HG03025 (cell line): Measurements from ENCODE around the gene SFXN1.

ENCODE experiments used
- ATAC-seq: cut with Tn5 transposase; IDR thresholded peaks from one replicate; pipeline ENCODE4 v1.9.1; 2021; ENCODE audit warnings: mild to moderate bottlenecking, moderate library complexity; ENCODE audit not compliant: unreplicated experiment, low FRiP score

The SFXN1 gene

DNA sequence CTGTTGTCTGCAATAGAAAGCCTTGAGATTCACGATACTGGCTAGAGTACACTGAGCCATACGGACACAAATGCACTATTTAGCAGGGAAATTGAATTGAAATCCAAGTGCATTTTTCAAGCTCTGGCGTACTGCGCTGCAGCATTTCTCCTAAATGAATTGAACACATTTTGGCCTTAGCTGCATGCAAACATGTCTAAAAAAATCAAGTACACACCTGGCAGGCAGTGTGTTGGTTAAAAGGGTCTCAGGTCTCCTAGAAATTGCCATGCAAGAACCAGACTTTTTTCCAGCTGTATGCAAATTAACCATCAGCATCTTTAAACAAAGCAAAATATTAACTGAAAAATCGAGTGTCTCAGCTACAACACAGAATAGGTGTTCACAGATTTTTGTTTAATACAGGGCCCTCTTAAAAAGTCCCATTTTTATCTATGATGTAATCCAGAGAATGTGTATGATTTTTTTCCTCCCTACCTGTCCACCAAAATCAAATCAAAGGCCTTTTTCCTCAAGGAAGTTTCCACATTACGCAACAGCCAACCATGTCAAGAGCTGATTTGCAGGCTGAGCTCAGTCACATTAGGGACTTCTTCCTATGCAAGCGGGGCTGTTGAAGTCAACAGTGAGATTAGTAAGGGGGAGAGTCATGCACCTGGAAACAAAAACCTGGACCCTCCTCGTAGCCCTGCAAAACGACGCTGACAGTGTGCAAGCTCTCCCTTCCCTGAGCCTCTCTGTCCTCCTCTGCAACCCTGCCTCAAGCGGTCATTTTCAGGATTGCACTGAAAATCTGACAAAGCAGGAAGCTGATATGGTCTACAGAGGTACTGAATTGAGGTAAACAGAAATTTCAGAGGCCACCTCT lies 14.1 kb upstream of the SFXN1 start:
- ATAC-seq: peak; percentile 94

DNA sequence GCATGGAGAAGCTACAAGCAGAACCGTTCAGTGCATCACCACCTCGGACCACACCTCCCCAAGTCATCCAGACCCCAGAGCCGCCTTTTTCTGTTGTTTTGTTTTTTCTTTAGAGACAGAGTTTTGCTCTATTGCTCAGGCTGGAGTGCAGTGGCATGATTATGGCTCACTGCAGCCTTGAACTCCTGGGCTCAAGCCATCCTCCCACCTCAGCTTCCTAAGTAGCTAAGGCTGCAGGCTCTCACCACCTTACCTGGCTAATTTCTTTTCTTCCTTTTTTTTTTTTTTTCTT lies 13.5 kb upstream of the SFXN1 start:
- ATAC-seq: no peak

DNA sequence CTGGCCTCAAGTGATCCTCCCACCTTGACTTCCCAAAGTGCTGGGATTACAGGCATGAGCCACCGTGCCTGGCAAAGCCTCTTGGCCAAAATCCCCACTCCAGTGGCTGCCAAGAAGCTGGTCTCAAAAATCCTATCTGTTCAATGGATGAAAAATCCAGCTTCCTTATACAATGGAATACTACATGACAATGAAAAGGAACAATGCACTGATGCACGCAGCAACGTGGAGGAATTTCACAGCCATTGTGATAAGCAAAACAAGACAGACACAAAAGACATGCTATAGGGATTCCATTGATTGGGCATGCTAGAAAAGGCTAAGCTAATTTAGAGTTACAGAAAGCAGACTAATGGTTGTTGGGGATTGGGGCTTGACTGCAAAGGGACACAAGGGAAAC lies 13.1 kb upstream of the SFXN1 start:
- ATAC-seq: no peak

DNA sequence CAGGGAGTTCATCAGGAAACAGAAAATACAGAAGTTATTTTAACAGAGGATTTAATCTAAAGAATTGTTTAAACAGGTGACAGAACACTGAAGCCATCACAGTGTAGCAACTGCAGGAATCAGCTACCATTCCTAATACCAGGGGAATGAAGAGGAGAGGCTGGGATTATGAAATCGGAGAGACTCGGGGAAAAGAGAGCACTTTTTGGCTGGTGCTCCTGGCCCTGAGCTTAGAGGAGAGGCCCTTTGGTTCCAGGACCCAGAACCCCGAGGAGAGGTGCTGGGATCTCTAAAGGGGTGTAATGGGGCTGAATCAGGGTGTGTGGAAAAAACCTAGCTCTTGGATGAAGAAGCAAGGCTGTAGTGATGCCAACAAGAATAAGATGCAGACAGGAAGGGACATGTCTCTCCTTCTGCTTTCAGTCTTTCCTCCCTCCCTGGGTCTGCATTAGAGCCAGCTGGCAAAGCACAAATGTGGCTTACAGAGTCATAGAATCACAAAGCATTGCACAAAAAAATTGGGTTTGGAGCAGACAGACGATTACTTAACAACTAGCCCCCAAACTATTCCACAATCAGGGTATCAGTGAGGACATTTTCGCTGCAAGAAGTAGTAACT lies 11.6 kb upstream of the SFXN1 start:
- ATAC-seq: no peak

DNA sequence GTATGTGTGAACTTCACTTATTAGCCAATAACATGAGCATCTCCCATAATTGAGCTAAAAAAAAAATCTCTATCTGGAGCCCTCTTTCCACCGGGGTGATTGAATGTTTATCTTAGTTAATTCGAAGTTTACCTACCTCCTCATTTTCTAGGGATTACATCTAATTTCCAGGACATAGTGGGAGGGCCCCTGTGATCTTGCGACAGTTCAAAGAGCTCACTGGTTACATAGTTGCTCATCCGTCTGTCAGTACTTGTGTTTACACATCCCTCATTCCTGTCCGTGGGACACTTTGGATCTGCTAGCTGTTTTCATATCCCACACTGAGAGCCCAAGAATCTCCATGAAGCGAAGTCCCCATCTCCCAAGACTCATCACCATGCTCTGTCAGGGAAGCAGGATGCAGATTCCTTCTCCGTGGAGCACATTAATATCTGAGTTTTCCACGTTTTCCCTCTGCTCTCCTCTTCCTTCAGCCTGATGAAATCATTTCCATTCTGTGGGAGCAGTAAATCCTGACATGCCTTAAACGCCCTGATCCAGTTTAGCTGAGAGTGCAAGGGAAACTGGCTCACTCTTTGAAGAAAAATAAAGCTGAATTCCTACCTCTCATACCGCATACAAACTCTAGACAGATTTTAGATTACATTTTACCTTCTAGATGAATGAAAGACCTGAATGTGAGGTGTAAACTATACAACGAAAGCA lies 10.2 kb upstream of the SFXN1 start:
- no peak for ATAC-seq

DNA sequence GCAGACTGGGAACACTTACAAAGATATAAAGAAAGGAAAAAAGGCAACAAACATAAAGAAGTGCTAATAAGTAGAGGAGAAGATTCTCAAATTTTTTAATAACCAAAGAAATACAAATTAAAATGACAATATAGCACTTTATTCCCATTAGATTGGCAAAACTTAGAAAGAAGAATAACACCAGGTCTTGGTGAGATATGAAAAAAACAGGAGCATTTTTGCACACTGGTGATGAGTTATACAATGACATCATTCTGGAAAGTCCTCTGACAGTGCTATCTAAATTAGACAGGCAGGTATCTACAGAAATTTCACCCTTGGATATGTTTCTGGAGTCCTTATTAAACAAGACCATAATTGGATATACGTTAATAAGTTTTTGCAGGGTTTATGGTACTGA lies 9.5 kb upstream of the SFXN1 start:
- ATAC-seq: no peak

DNA sequence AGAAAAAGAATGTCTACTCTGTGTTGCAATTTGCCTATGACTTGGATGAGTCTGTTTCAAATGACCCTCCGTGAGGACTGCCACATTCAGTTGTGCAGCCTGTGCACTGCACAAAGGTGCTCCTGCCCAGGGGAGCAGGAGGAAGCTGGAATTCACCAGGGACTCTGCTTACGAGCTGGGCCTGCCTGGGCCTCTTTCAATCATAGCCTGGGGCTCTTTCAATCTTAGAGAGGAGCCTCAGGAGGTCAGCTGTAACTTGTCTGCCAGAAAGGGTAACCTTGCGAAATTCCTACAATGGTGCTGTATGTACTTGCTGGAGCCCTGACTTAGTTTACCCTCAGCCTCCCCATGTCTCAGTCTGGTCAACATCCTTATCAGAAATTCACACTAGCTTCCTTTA lies 8.4 kb upstream of the SFXN1 start:
- no peak for ATAC-seq

DNA sequence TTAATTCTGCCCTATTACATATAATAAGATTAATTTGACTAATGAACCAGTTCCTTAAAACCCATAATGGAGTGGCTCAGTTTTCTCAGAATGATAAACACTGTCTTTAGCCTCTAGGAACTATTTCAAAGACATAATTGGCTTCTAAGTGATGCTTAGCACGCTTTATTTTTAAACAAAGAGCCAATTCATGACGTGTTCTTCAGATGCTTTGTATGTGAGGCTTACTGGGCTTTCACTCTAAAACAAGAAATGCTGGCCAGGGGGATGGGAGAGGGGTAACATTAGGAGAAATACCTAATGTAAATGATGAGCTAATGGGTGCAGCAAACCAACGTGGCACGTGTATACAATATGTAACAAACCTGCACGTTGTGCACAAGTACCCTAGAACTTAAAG lies 7.6 kb upstream of the SFXN1 start:
- ATAC-seq: no peak

DNA sequence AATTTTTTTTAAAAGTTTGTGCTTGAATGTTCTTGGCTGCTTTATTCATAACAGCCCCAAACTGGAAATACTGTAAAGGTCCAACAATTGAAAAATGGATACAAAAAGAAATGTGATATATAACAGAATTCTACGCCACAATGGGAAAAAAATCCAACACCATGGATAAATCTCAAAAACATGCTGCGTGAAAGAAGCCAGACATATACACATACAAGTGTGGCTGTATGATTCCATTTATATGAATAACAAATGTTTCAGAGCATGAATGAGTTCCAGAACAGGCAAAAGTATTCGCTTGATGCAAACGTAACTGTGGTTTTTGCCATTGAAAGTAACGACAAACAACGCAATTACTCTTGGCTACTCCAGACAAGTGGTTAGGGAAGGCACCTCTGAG lies 7.2 kb upstream of the SFXN1 start:
- ATAC-seq: no peak

DNA sequence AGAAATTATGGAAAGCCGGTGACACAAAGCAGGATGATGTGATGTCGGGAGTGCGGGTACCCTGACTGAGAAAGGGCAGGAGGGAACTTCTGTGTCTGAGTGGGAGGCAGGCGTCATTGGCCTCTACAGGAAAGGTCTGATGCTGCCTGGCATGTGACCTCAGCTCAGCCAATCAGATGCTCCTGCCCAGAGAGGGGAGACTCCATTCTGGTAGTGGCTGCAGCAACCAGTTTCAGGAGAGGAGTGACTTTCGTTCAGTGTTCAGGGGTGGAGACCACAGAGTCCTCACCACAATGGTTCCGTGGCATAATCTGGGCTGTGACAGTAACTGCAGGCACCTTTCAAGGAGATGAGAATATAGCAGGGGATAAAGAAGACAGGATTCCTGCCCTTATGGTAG lies 6.7 kb upstream of the SFXN1 start:
- ATAC-seq: no peak

DNA sequence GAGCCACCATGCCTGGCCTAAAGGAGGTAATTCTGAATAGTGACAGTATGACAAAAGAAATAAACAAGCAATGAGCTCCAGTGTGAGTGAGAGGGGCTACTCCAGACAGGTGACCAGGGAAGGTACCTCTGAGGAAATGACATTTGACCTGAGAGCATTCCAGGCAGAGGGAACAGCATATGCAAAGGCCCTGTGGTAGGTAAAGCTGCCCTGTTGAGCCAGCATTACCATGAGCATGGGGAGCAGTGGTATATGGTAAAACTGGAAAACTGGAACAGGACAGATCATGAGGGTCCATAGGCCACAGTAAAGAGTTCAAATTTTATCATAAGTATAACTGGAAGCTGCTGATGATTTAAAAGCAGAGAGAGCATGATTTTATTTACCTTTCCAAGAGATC lies 6.0 kb upstream of the SFXN1 start:
- no peak for ATAC-seq

DNA sequence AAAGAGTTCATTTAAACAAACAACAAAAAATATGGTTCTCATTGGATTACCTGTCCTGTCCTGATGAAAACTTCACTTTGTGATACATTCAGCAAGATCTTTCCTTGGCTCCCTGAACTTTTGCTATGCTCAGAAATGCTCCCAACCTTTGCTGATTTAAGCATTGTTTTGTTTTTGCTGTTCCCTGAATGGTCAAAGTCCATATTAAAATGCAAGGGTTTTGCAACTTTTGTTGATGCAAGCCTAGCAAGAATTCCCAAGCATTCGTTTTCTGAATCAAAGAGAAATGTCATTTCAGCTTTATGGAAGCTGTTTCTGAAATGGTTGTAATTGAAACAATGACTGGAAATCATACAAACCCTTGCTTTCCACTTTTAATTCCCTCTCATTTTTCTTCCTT lies 3.1 kb upstream of the SFXN1 start:
- ATAC-seq: no peak

DNA sequence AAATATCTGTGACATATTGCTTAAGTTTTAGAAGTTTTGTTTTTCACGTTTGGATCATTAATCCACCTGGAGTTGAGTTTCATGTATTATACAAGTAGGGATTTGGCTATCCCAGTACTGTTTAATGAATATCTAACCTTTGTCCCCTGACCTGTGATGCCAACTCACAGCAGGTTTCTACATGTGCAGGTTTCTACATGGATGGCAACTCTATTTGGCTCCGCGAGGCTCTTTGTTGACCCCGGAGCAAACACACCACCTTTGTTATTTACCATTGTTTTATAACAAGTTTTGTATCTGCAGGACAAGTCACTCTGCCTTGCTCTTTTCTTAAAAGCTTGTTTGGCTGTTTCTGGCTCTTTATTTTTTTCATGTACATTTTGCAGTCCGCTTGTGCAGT lies 920 bp upstream of the SFXN1 start:
- ATAC-seq: no peak

DNA sequence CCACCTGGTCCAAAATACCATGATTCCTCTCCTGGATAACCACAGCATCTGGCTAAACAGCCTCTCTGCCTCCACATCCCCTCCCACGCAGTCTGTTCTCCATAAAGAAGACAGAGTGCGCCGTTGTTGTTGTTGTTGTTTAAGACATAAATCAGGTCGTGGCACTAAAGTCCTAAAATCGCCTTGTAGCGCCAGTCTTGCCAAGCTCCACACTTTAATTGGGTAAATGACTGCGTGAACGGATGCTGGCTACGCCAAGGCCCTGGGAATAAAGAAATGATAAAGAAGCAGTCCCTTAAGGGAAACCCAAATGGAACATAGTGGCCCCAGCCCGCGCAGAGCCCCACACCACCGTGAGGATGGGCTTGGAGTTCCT lies 364 bp upstream of the SFXN1 start:
- no peak for ATAC-seq

DNA sequence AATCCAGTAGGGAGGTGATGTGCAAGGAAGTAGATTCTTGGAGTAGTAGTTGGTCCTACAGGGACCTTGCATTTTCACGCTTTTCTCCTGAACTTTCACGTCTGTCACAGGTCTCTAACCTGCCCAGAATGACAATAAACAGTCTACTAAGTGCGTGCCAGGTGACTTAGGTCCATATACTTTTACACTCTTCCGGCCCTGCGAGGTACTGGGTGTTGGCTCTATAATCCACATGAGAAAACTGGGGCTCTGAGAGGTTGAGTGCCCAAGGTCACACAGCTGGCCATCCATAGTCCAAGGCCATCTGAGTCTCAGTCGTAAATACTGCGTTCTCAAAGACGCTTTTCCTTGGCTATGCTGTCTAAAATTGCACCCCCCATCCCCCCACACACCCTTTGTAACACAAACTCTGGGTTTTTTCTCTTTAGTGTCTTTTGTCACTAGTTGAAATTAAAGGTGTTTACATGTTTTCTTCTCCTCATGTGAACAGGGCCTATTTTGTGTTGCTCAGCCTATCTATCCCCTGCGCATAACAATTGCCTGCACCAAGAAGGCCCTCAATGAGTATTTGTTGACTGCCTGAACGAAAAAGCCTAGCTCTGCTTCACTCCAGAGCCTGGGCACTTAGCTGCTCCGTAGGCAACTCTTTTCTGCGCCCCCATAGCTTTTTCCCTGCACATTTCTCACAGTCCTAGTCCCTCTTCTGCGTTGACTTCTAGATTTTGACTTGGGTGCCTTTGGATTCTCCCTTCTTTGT lies 943 bp downstream of the SFXN1 start:
- ATAC-seq: peak; percentile 14

DNA sequence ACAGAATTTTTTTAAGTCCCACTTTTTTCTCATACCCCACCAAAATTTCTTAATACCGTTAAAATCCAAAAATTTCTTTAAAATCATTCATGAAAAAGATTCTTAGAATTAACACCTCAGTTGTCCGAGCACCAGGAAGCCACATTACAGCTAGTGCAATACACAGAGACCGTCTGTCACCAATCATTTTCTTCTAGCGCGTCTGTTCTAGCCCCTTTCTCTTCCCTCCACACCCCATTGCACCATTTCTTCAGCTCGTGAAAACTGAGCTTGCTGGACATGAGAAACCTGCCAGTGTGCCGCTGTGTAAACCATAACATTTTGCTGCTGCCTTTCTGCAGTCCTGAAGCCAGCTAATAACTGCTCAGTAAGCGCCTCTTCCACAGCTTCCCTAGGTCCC lies 5.0 kb downstream of the SFXN1 start:
- no peak for ATAC-seq

DNA sequence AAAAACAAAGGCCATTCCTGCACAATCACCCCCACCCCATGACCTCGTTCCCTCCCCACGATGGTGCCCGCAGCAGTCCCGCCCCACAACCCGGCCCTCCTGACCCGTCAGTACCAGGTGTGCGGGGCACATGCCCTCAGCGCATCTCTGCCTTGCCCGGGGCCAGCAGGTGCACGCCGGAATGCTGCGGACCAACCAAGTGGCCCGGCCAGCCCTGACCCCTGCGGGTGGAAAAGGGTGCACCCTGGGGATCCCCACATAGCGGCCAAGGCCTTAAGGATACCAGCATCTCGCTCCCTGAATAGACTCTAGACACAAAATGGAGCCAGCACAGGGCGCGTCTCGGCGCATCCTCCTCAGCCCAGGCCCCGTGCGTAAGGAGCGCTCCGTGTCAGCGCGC lies 6.0 kb downstream of the SFXN1 start:
- ATAC-seq: no peak

DNA sequence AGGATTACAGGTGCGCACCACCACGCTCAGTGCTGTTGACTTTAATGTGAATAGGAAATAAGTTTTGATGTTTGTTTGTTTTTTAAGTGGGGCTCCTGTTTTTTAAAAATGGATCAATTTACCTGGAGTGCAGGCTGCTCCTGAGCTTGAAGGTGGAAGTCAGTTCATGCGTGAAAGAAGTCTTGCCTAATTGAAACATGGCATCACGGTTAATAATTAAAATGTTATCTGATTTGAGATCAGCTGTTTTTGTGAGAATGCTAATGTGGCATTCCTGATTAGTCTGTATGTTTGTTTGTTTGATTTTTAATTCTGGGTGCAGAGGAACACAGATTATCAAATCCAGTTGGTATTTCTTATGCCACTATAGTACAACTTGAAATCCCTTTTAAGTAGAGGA lies 6.5 kb downstream of the SFXN1 start:
- no peak for ATAC-seq

DNA sequence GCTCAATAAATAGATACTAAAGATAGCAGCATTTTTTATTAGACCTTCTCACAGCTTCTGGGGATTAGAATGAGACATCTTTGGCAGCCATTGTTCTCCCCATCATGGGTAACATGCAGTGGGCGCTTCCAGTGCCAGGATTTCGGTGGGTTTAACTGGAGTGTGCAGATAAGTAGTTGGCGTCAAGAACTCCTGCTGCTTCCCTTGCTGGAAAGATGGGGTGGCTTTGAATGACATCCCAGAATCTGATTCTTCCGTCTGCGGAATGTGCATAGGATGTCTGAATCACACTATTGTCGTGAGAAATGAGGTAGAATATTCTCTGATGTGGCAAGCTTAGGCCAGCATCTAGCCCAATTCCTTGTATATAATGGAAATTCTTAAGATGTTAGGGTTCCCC lies 7.3 kb downstream of the SFXN1 start:
- no peak for ATAC-seq

DNA sequence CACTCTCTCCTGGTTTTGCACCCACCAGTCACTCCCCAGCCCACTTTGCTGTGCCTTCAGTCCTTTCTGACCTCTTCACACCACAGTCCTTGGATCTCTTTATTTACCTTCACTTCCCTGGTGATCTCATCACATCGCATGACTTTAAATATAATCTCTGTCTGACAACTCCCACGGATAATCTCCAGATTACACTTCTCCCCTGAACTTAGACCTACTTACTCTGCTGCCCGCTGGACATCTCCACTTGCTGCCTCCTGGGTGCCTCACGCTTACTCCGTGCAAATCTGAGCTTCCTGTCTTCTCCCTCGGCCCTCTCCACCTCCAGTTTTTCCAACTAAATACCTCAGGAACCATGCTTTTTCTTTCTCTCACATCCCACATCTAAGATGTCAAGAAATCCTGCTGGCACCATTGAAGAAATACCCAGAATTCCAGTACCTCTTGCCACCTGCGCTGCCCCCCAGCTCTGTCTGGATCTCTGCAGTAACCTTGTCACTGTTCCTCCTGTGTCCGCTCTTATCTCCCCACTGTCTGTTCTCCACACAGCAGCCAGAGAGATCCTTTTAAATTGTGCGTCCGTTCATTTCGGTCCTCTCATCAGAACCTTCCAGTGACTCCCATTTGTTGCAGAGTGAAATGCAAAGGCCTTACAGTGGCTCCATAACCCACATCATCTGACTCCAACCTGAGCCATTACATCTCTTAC lies 9.3 kb downstream of the SFXN1 start:
- ATAC-seq: no peak
